IPS-15b (cell line): ENCODE results near the gene RPL34.
A peak's percentile ranks its signal among the peaks of the same experiment; 100 is the strongest.

Experiments
- H3K27me3 ChIP-seq: one replicate; pipeline ENCODE4 v1.6.1; 2013; ENCODE audit warnings: low read length; ENCODE audit not compliant: control insufficient read depth, insufficient read depth
- H3K36me3 ChIP-seq: one replicate; pipeline ENCODE4 v1.6.1; 2013; ENCODE audit warnings: low read length; ENCODE audit not compliant: control insufficient read depth, insufficient read depth
- H3K4me1 ChIP-seq: one replicate; pipeline ENCODE4 v1.6.1; 2013; ENCODE audit warnings: mild to moderate bottlenecking, low read length; ENCODE audit not compliant: control insufficient read depth, insufficient read depth
- H3K4me3 ChIP-seq: one replicate; pipeline ENCODE4 v1.5.1; 2013; ENCODE audit warnings: low read depth, low read length
- H3K9ac ChIP-seq: one replicate; pipeline ENCODE4 v1.6.1; 2013; ENCODE audit warnings: low read depth, mild to moderate bottlenecking, low read length
- H3K9me3 ChIP-seq: one replicate; pipeline ENCODE4 v1.6.1; 2013; ENCODE audit warnings: mild to moderate bottlenecking, low read length; ENCODE audit not compliant: control insufficient read depth, insufficient read depth

Gene RPL34

GRCh38 chr4:108601532-108601931 lies 18.8 kb upstream of the RPL34 start:
- no peaks in the 10 kb centered on the region for H3K9me3 ChIP-seq
- no peaks in the 10 kb centered on the region for H3K27me3 ChIP-seq
- no peaks in the 10 kb centered on the region for H3K4me1 ChIP-seq
- no peaks in the 10 kb centered on the region for H3K36me3 ChIP-seq
- H3K4me3 ChIP-seq: no peak overlapping the region
- no peak overlapping the region for H3K9ac ChIP-seq

GRCh38 chr4:108602163-108602562 lies 18.2 kb upstream of the RPL34 start:
- Histone ChIP-seq H3K9me3 (no peaks in the 10 kb centered on the region), H3K4me3 (no peak overlapping the region), H3K4me1 (no peaks in the 10 kb centered on the region), H3K36me3 (no peaks in the 10 kb centered on the region), H3K9ac (no peak overlapping the region), H3K27me3 (no peaks in the 10 kb centered on the region)

- no peaks in the 10 kb centered on the region for H3K36me3 ChIP-seq
- H3K9ac ChIP-seq: no peak overlapping the region
- no peaks in the 10 kb centered on the region for H3K27me3 ChIP-seq
- H3K4me3 ChIP-seq: no peak overlapping the region
- no peaks in the 10 kb centered on the region for H3K4me1 ChIP-seq
- no peaks in the 10 kb centered on the region for H3K9me3 ChIP-seq
Measured at GRCh38 chr4:108607079-108607815, 13.1 kb upstream of the RPL34 start.

- Histone ChIP-seq H3K9me3 (no peaks in the 10 kb centered on the region), H3K36me3 (no peaks in the 10 kb centered on the region), H3K4me3 (no peak overlapping the region), H3K4me1 (no peaks in the 10 kb centered on the region), H3K27me3 (no peaks in the 10 kb centered on the region), H3K9ac (no peak overlapping the region)
Measured at GRCh38 chr4:108611365-108611764, 9.0 kb upstream of the RPL34 start.

- Histone ChIP-seq H3K4me3 (no peak overlapping the region), H3K9ac (no peak overlapping the region), H3K4me1 (no peaks in the 10 kb centered on the region), H3K9me3 (no peaks in the 10 kb centered on the region), H3K36me3 (no peaks in the 10 kb centered on the region), H3K27me3 (no peaks in the 10 kb centered on the region)
Measured at GRCh38 chr4:108612365-108612764, 8.0 kb upstream of the RPL34 start.

- Histone ChIP-seq H3K4me3 (peak overlapping the region; percentile 99), H3K36me3 (peaks cover 22% of the 10 kb centered on the region), H3K9ac (no peak overlapping the region), H3K27me3 (no peaks in the 10 kb centered on the region), H3K9me3 (no peaks in the 10 kb centered on the region), H3K4me1 (peaks cover 7% of the 10 kb centered on the region)
Measured at GRCh38 chr4:108619372-108620100, 840 bp upstream of the RPL34 start.

- Histone ChIP-seq H3K4me3 (peak overlapping the region; percentile 99), H3K9me3 (no peaks in the 10 kb centered on the region), H3K9ac (peak overlapping the region; percentile 100)
Measured at GRCh38 chr4:108620933-108621905, 843 bp downstream of the RPL34 start.

GRCh38 chr4:108622022-108622421 lies 1.6 kb downstream of the RPL34 start:
- peaks cover 7% of the 10 kb centered on the region for H3K4me1 ChIP-seq

More at GRCh38 chr4:108620933-108621905, 843 bp downstream of the RPL34 start:
- Histone ChIP-seq H3K36me3 (peaks cover 38% of the 10 kb centered on the region), H3K4me1 (peaks cover 7% of the 10 kb centered on the region), H3K27me3 (no peaks in the 10 kb centered on the region)

GRCh38 chr4:108622828-108623227 lies 2.5 kb downstream of the RPL34 start:
- no peaks in the 10 kb centered on the region for H3K9me3 ChIP-seq
- H3K36me3 ChIP-seq: peaks cover 44% of the 10 kb centered on the region
- no peaks in the 10 kb centered on the region for H3K27me3 ChIP-seq
- H3K9ac ChIP-seq: peak overlapping the region; percentile 100
- no peak overlapping the region for H3K4me3 ChIP-seq
- peaks cover 7% of the 10 kb centered on the region for H3K4me1 ChIP-seq

More at GRCh38 chr4:108622022-108622421, 1.6 kb downstream of the RPL34 start:
- Histone ChIP-seq H3K27me3 (no peaks in the 10 kb centered on the region), H3K9me3 (no peaks in the 10 kb centered on the region), H3K4me3 (peak overlapping the region; percentile 99), H3K36me3 (peaks cover 44% of the 10 kb centered on the region), H3K9ac (peak overlapping the region; percentile 100)

GRCh38 chr4:108624263-108625056 lies 4.1 kb downstream of the RPL34 start:
- no peaks in the 10 kb centered on the region for H3K27me3 ChIP-seq
- H3K36me3 ChIP-seq: peaks cover 46% of the 10 kb centered on the region
- H3K4me1 ChIP-seq: peaks cover 7% of the 10 kb centered on the region
- H3K9ac ChIP-seq: no peak overlapping the region
- no peaks in the 10 kb centered on the region for H3K9me3 ChIP-seq
- no peak overlapping the region for H3K4me3 ChIP-seq

GRCh38 chr4:108626056-108626455 lies 5.7 kb downstream of the RPL34 start:
- Histone ChIP-seq H3K27me3 (no peaks in the 10 kb centered on the region), H3K4me3 (no peak overlapping the region), H3K9me3 (no peaks in the 10 kb centered on the region), H3K4me1 (peaks cover 7% of the 10 kb centered on the region), H3K36me3 (peaks cover 53% of the 10 kb centered on the region), H3K9ac (no peak overlapping the region)
